Heart left ventricle (tissue), 13 donors: ENCODE results near the gene IFITM1.

Source experiments
- CTCF ChIP-seq, 12 donors: fragments of 200-600 bp; sonication (generic) in 4 of 12; IDR thresholded peaks; one replicate each; pipeline versions ENCODE4 v1.5.0 to v1.8.0; 2018 to 2022; ENCODE audit warnings: antibody characterized with exemption in 12 of 12, mild to moderate bottlenecking in 5 of 12
- POLR2A ChIP-seq, 2 donors: fragments of 450-650 bp; IDR thresholded peaks; one replicate each; pipeline ENCODE4 v1.6.1; 2017; ENCODE audit warnings: antibody characterized with exemption in 2 of 2, mild to moderate bottlenecking in 2 of 2, moderate library complexity in 2 of 2
- donor health status: ischemic (EF 13 %, LVEDD 7.1; RV severe dilation, severe dysfunction).
- donor health status: DM: no; HTN: yes; CAD: no.
- donor health status: DM: no; HTN: no; CAD: no.
- donor health status: ischemic (EF 25% LVEDD 6.9; RV normal size, moderate dysfunction).
- donor health status: ischemic (EF 25% LVEDD 5.7; RV mildly dilated, moderate dysfunction).
- donor health status: ischemic (EF 35%, LVEDD 5.7; RV mildly dilated, moderate dysfunction).
- donor health status: nonischemic (EF 11% LVEDD 7.7; RV severe dilation, severe dysfunction).
- donor health status: DM: yes; HTN: yes; CAD: no.
- donor health status: PGD.
- donor health status: ischemic (EF 29% LVEDD 5.4; RV normal size, mild dysfunction).
- donor health status: nonischemic (EF 23%, LVEDD 6.1; RV moderate dilation, normal function).

- TF ChIP-seq CTCF (IDR thresholded peaks at IDR 0.05) (no peak), POLR2A (IDR thresholded peaks at IDR 0.05) (no peak)
These were observed 30.3 kb upstream of the IFITM1 start for GRCh38 chr11:283405-284104.
